SH-SY5Y (cell line): ENCODE results near the gene KBTBD12.

ENCODE experiments used
- GATA2 ChIP-seq: IDR thresholded peaks from 2 replicates; pipeline ENCODE4 v1.6.1; 2011; ENCODE audit warnings: mild to moderate bottlenecking, low read depth, low read length
- GATA3 ChIP-seq: IDR thresholded peaks from 2 replicates; pipeline ENCODE4 v1.6.1; 2011; ENCODE audit warnings: low read depth, mild to moderate bottlenecking, low read length, moderate library complexity

- TF ChIP-seq GATA2, result no peak
- TF ChIP-seq GATA3, result no peak
These were observed 69.4 kb downstream of the KBTBD12 start for GRCh38 chr3:127984241-127984975.
